IMR-90 (cell line): ENCODE results near the gene CARD19. TPM values are rescaled to one million over a fixed set of nuclear protein-coding genes. Genes with fewer than 3 reads are reported as not detected.

ENCODE experiments used
- ATAC-seq: fragments of 200-7000 bp; cut with Tn5 transposase; 2 replicates; pipeline ENCODE4 v1.9.1; 2020; ENCODE audit warnings: low read depth, mild to moderate bottlenecking, moderate library complexity
- BruUV-seq: library from RNA; stranded (reverse); fragments of 400-500 nt; replicated peaks from 2 replicates; lab custom pipeline; 2021; lab: Mats Ljungman, UMichigan
- CTCF ChIA-PET: fragments of 300-600 bp; formaldehyde crosslinking; extraction: SDS; loops from one replicate; lab custom pipeline; 2021; ENCODE audit warnings: antibody characterized with exemption; lab: Yijun Ruan, JAX
- POLR2A ChIA-PET: fragments of 300-600 bp; sonication (Branson Sonifier 250); formaldehyde crosslinking; loops from one replicate; lab custom pipeline; 2022; ENCODE audit warnings: antibody characterized with exemption; ENCODE audit not compliant: unreplicated experiment; lab: Charles Lee
- DNase-seq: peaks from one replicate; pipeline ENCODE4 v3.0.0; 2013
- H2AFZ ChIP-seq: replicated peaks from 2 replicates; pipeline ENCODE3; 2013; ENCODE audit warnings: low read length, mild to moderate bottlenecking; ENCODE audit not compliant: poor library complexity
- H2AK5ac ChIP-seq: 2 replicates; pipeline ENCODE4 v1.6.1; 2013; ENCODE audit warnings: low read depth, low read length, inconsistent platforms
- H2AK9ac ChIP-seq: replicated peaks from 2 replicates; pipeline ENCODE3; 2013; ENCODE audit warnings: mild to moderate bottlenecking, low read depth, low read length, moderate library complexity; ENCODE audit not compliant: poor library complexity
- H2BK120ac ChIP-seq: 2 replicates; pipeline ENCODE4 v1.6.1; 2013; ENCODE audit warnings: low read depth, low read length, inconsistent platforms
- H2BK15ac ChIP-seq: 3 replicates; pipeline ENCODE4 v1.6.1; 2013; ENCODE audit warnings: low read depth, low read length, inconsistent platforms
- H2BK20ac ChIP-seq: 2 replicates; pipeline ENCODE4 v1.6.1; 2013; ENCODE audit warnings: low read depth, mild to moderate bottlenecking, inconsistent platforms, low read length, moderate library complexity
- H2BK5ac ChIP-seq: 2 replicates; pipeline ENCODE4 v1.6.1; 2013; ENCODE audit warnings: mild to moderate bottlenecking, low read depth, low read length, inconsistent platforms; ENCODE audit not compliant: poor library complexity, severe bottlenecking
- H3K14ac ChIP-seq: replicated peaks from 2 replicates; pipeline ENCODE4 v1.6.1; 2013; ENCODE audit warnings: low read depth, low read length, inconsistent platforms
- H3K18ac ChIP-seq: 2 replicates; pipeline ENCODE4 v1.6.1; 2013; ENCODE audit warnings: low read depth, low read length, control low read depth
- H3K23ac ChIP-seq: 2 replicates; pipeline ENCODE4 v1.6.1; 2013; ENCODE audit warnings: low read depth, low read length, inconsistent platforms
- H3K27ac ChIP-seq: 2 replicates; pipeline ENCODE4 v1.5.1; 2013; ENCODE audit warnings: mild to moderate bottlenecking, control low read depth, low read length; ENCODE audit not compliant: insufficient read depth
- H3K27me3 ChIP-seq: 2 replicates; pipeline ENCODE4 v1.6.1; 2013; ENCODE audit warnings: low read length; ENCODE audit not compliant: control insufficient read depth, insufficient read depth
- H3K36me3 ChIP-seq: 2 replicates; pipeline ENCODE4 v1.6.1; 2013; ENCODE audit warnings: low read length, mixed read lengths; ENCODE audit not compliant: control insufficient read depth, insufficient read depth
- H3K4ac ChIP-seq: 2 replicates; pipeline ENCODE4 v1.6.1; 2013; ENCODE audit warnings: low read depth, low read length, inconsistent platforms
- H3K4me1 ChIP-seq: 2 replicates; pipeline ENCODE4 v1.6.1; 2013; ENCODE audit warnings: low read length, mixed read lengths; ENCODE audit not compliant: control insufficient read depth, insufficient read depth
- H3K4me2 ChIP-seq: 2 replicates; pipeline ENCODE4 v1.6.1; 2013; ENCODE audit warnings: low read depth, mild to moderate bottlenecking, control low read depth, low read length, moderate library complexity
- H3K4me3 ChIP-seq: 2 replicates; pipeline ENCODE4 v1.5.1; 2013; ENCODE audit warnings: low read depth, mild to moderate bottlenecking, control low read depth, low read length, moderate library complexity; ENCODE audit not compliant: insufficient read depth
- H3K56ac ChIP-seq: 2 replicates; pipeline ENCODE4 v1.6.1; 2013; ENCODE audit warnings: low read length, inconsistent platforms; ENCODE audit not compliant: insufficient read depth; ENCODE audit errors: extremely low read depth
- H3K79me1 ChIP-seq, 2 experiments: 2 replicates each; pipeline ENCODE4 v1.6.1; 2013; ENCODE audit warnings: low read length in 2 of 2, inconsistent platforms in 1 of 2, low read depth in 1 of 2
- H3K9ac ChIP-seq: 2 replicates; pipeline ENCODE4 v1.6.1; 2013; ENCODE audit warnings: low read depth, low read length, control low read depth
- H3K9me1 ChIP-seq: 2 replicates; pipeline ENCODE4 v1.6.1; 2013; ENCODE audit warnings: low read length, inconsistent platforms; ENCODE audit not compliant: insufficient read depth
- H3K9me3 ChIP-seq: 2 replicates; pipeline ENCODE4 v1.6.1; 2013; ENCODE audit warnings: low read length; ENCODE audit not compliant: control insufficient read depth, insufficient read depth
- H4K20me1 ChIP-seq: 2 replicates; pipeline ENCODE4 v1.6.1; 2013; ENCODE audit warnings: low read length, inconsistent platforms; ENCODE audit not compliant: insufficient read depth
- H4K5ac ChIP-seq: 2 replicates; pipeline ENCODE4 v1.6.1; 2013; ENCODE audit warnings: mild to moderate bottlenecking, low read depth, low read length, control low read depth
- H4K8ac ChIP-seq, 2 experiments: 2 replicates each; pipeline ENCODE4 v1.6.1; 2013; ENCODE audit warnings: low read depth in 2 of 2, low read length in 2 of 2, control low read depth in 1 of 2, inconsistent platforms in 1 of 2
- H4K91ac ChIP-seq: 2 replicates; pipeline ENCODE4 v1.6.1; 2013; ENCODE audit warnings: low read depth, low read length, inconsistent platforms; ENCODE audit not compliant: insufficient read depth
- RFX5 ChIP-seq: IDR thresholded peaks from 2 replicates; pipeline ENCODE4 v1.8.0; 2012; ENCODE audit warnings: low read depth, mild to moderate bottlenecking, low read length, moderate library complexity
- WGBS, 2 experiments: methylation state at CpG; one replicate each; pipeline versions ENCODE4 v1.1.5 to v1.1.7; 2013; ENCODE audit warnings: missing lambda C conversion rate in 2 of 2; ENCODE audit not compliant: insufficient read length in 1 of 2; ENCODE audit errors: extremely low coverage in 2 of 2; 5-methylcytosine and 5-hydroxymethylcytosine counted together
- dilution Hi-C: fragments of 300-500 bp; cut with HindIII; formaldehyde crosslinking; loops from one replicate; pipeline ENCODE4 v1.14.3; 2018; ENCODE audit warnings: low sequenced_read_pairs; ENCODE audit not compliant: unreplicated experiment
- in situ Hi-C: fragments of 300-500 bp; cut with MboI; formaldehyde crosslinking; loops from 3 replicates; pipeline ENCODE4 v1.14.3; 2019; ENCODE audit warnings: low sequenced_read_pairs, inconsistent platforms, mixed read lengths
- intact Hi-C: fragments of 100-400 bp; cut with micrococcal nuclease; formaldehyde crosslinking; loops from 2 replicates; pipeline ENCODE4 v1.10.0; 2022
- polyA plus RNA-seq, 3 experiments: library from polyadenylated mRNA; depleted of rRNA; stranded (reverse); fragments of >200 nt; gene quantifications; 2 replicates each; pipeline ENCODE4 v1.2.3, GENCODE V29; 2012; ENCODE audit warnings: low replicate concordance in 1 of 3
- total RNA-seq: library from RNA; depleted of rRNA; stranded (reverse); fragments of >200 nt; gene quantifications from 2 replicates; pipeline ENCODE4 v1.2.3, GENCODE V29; 2012

Gene CARD19
- total and polyA plus RNA-seq, 2 of the 4 experiments (the other 2 are of a cell fraction), result 17.4 to 111 TPM

GRCh38 chr9:93090091-93090655 is 5.8 kb upstream of the CARD19 start:
- no peak for DNase-seq
- no peak overlapping the region for H3K4me3 ChIP-seq

More at GRCh38 chr9:93090091-93090655, 5.8 kb upstream of the CARD19 start:
- CTCF ChIA-PET, result no interaction called here
- no TSS peak for BruUV-seq
- Histone ChIP-seq H3K27me3 (no peaks in the 10 kb centered on the region), H3K36me3 (no peaks in the 10 kb centered on the region), H2AFZ (no peak overlapping the region), H3K18ac (no peak overlapping the region), H3K4ac (no peak overlapping the region), H4K20me1 (no peaks in the 10 kb centered on the region), H3K79me1 (no peaks in the 10 kb centered on the region), H3K9ac (no peak overlapping the region), H3K4me1 (peaks cover 7% of the 10 kb centered on the region; the same call in 1 of the 2 replicates), H4K91ac (no peak overlapping the region), H2BK5ac (no peak overlapping the region), H3K23ac (no peak overlapping the region), H3K14ac (no peak overlapping the region), H2AK9ac (no peak overlapping the region), H2AK5ac (no peak overlapping the region), H2BK120ac (no peak overlapping the region), H2BK20ac (no peak overlapping the region), H3K9me1 (no peaks in the 10 kb centered on the region; the same call in 1 of the 2 replicates), H4K8ac (no peak overlapping the region), H3K27ac (no peak overlapping the region), H4K5ac (no peak overlapping the region), H3K9me3 (peaks cover 19% of the 10 kb centered on the region), H3K4me2 (no peak overlapping the region), H2BK15ac (no peak overlapping the region), H3K56ac (no peak overlapping the region)
- intact Hi-C loops, result loop anchor here (10.0 kb wide), 1 partner anchor 365 kb away; the partner anchor contains the start of genes FAM120A and FAM120AOS
- POLR2A ChIA-PET, result no interaction called here
- no CpG with 5 or more reads among the region's 8 CpGs for WGBS, 2 experiments
- dilution Hi-C loops, result no loop called here
- in situ Hi-C loops, result no loop called here
- ATAC-seq, result no peak
- TF ChIP-seq RFX5, result no peak
